Endothelial cell of umbilical vein (primary cell): ENCODE measurements around the gene PARD3B. TPM values are rescaled to one million over a fixed set of nuclear protein-coding genes. Genes with fewer than 3 reads are reported as not detected.

Experiments used
- BruUV-seq: library from RNA; stranded (reverse); fragments of 400-500 nt; replicated peaks from 2 replicates; lab custom pipeline; 2021; lab: Mats Ljungman, UMichigan
- CTCF ChIA-PET: fragments of 300-600, 350-600 bp; sonication (Branson Sonifier 250); formaldehyde crosslinking; loops from one replicate; lab custom pipeline; 2021; ENCODE audit warnings: antibody characterized with exemption, inconsistent platforms; lab: Charles Lee
- POLR2A ChIA-PET: fragments of 300-600, 350-600 bp; sonication (Branson Sonifier 250); formaldehyde crosslinking; loops from one replicate; lab custom pipeline; 2021; ENCODE audit warnings: antibody characterized with exemption, inconsistent platforms; lab: Charles Lee
- DNase-seq: peaks from one replicate; pipeline ENCODE4 v3.0.0-alpha.2; 2011; ENCODE audit warnings: low read depth, low spot score
- FAIRE-seq: peaks from 2 replicates; lab custom pipeline; 2011; peaks lifted over from hg19 to GRCh38; lab: Jason Lieb, UNC
- H2AFZ ChIP-seq: 2 replicates; pipeline ENCODE4 v1.6.0; 2012; ENCODE audit warnings: low read depth, low read length, control low read depth, inconsistent platforms
- H3K27ac ChIP-seq: 2 replicates; pipeline ENCODE4 v1.5.1; 2011; ENCODE audit warnings: low read depth, mild to moderate bottlenecking, control low read depth, low read length, moderate library complexity; ENCODE audit not compliant: insufficient read depth
- H3K27me3 ChIP-seq, 2 experiments: 2 replicates each; pipeline versions ENCODE4 v1.6.0 to v1.6.1; 2011; ENCODE audit warnings: low read length in 2 of 2, mixed read lengths in 1 of 2; ENCODE audit not compliant: control insufficient read depth in 2 of 2, insufficient read depth in 2 of 2
- H3K36me3 ChIP-seq, 2 experiments: 2 replicates in 1 of 2; 3 replicates in 1 of 2; pipeline ENCODE4 v1.5.1; 2011; ENCODE audit warnings: low read length in 2 of 2, mild to moderate bottlenecking in 1 of 2, moderate library complexity in 1 of 2; ENCODE audit not compliant: control insufficient read depth in 2 of 2, insufficient read depth in 2 of 2; ENCODE audit errors: extremely low read depth in 1 of 2
- H3K4me1 ChIP-seq: 3 replicates; pipeline ENCODE4 v1.5.1; 2011; ENCODE audit warnings: mild to moderate bottlenecking, low read length; ENCODE audit not compliant: control insufficient read depth, insufficient read depth; ENCODE audit errors: extremely low read depth
- H3K4me2 ChIP-seq: 2 replicates; pipeline ENCODE4 v1.6.1; 2011; ENCODE audit warnings: low read length, control low read depth, mixed read lengths; ENCODE audit not compliant: insufficient read depth
- H3K4me3 ChIP-seq, 3 experiments: fragments of 200-600 bp in 1 of 3; sonication (generic), shearing (Covaris generic) in 1 of 3; replicated peaks in 1 of 3; 2 replicates each; pipeline ENCODE4 v1.5.1; 2011 to 2016; ENCODE audit warnings: control low read depth in 3 of 3, low read length in 3 of 3, mild to moderate bottlenecking in 2 of 3, inconsistent platforms in 1 of 3, low read depth in 1 of 3, moderate library complexity in 1 of 3; ENCODE audit not compliant: insufficient read depth in 1 of 3
- H3K79me2 ChIP-seq: 2 replicates; pipeline ENCODE4 v1.6.0; 2012; ENCODE audit warnings: low read length, inconsistent platforms; ENCODE audit not compliant: control insufficient read depth, insufficient read depth
- H3K9ac ChIP-seq: replicated peaks from 2 replicates; pipeline ENCODE3; 2011; ENCODE audit warnings: low read length, control low read depth; ENCODE audit not compliant: insufficient read depth; ENCODE audit errors: extremely low read depth
- H3K9me1 ChIP-seq: replicated peaks from 3 replicates; pipeline ENCODE4 v1.6.0; 2011; ENCODE audit warnings: mild to moderate bottlenecking, low read length; ENCODE audit not compliant: control insufficient read depth, insufficient read depth; ENCODE audit errors: extremely low read depth
- H3K9me3 ChIP-seq: replicated peaks from 2 replicates; pipeline ENCODE4 v1.5.1; 2012; ENCODE audit warnings: low read length, inconsistent platforms; ENCODE audit not compliant: control insufficient read depth, insufficient read depth
- H4K20me1 ChIP-seq: replicated peaks from 2 replicates; pipeline ENCODE3; 2011; ENCODE audit warnings: mild to moderate bottlenecking, low read length; ENCODE audit not compliant: control insufficient read depth, insufficient read depth; ENCODE audit errors: extremely low read depth
- CTCF ChIP-seq, 2 donors: IDR thresholded peaks; 1 replicate in 1 of 2; 2 replicates in 1 of 2; pipeline ENCODE4 v1.5.1; 2011; ENCODE audit warnings: low read length in 2 of 2, mild to moderate bottlenecking in 2 of 2, moderate library complexity in 2 of 2, control low read depth in 1 of 2, inconsistent platforms in 1 of 2, low read depth in 1 of 2; ENCODE audit not compliant: insufficient read depth in 1 of 2; ENCODE audit errors: extremely low read depth in 1 of 2
- EZH2 ChIP-seq: IDR thresholded peaks from 2 replicates; pipeline ENCODE4 v1.6.1; 2012; ENCODE audit warnings: borderline replicate concordance, low read depth, mild to moderate bottlenecking, moderate library complexity, low read length, inconsistent platforms; ENCODE audit not compliant: severe bottlenecking
- FOS ChIP-seq: IDR thresholded peaks from 2 replicates; pipeline ENCODE4 v1.6.1; 2011; ENCODE audit warnings: mild to moderate bottlenecking, low read length, moderate library complexity, borderline replicate concordance; ENCODE audit not compliant: insufficient read depth
- GATA2 ChIP-seq: IDR thresholded peaks from 2 replicates; pipeline ENCODE4 v1.7.0; 2011; ENCODE audit warnings: low read depth, mild to moderate bottlenecking, moderate library complexity, mixed read lengths, low read length; ENCODE audit not compliant: insufficient read length, insufficient read depth
- JUN ChIP-seq: IDR thresholded peaks from 2 replicates; pipeline ENCODE4 v1.6.1; 2011; ENCODE audit warnings: borderline replicate concordance, low read depth; ENCODE audit not compliant: insufficient read length, insufficient read depth
- MAX ChIP-seq: IDR thresholded peaks from 2 replicates; pipeline ENCODE4 v1.6.1; 2011; ENCODE audit not compliant: insufficient read depth, insufficient read length
- POLR2A ChIP-seq: IDR thresholded peaks from 2 replicates; pipeline ENCODE4 v1.6.1; 2012; ENCODE audit warnings: low read depth, mild to moderate bottlenecking, control low read depth, low read length
- dilution Hi-C: fragments of 300-500 bp; cut with MboI; formaldehyde crosslinking; loops from one replicate; pipeline ENCODE4 v1.15.0; 2019; ENCODE audit warnings: low sequenced_read_pairs; ENCODE audit not compliant: extremely low pct_ligation_motif_present
- intact Hi-C: fragments of 100-400 bp; cut with micrococcal nuclease; formaldehyde crosslinking; loops from one replicate; pipeline ENCODE4 v1.10.0; 2022
- polyA plus RNA-seq, 4 experiments: library from polyadenylated mRNA; depleted of rRNA in 3 of 4; stranded (reverse) in 3 of 4; unstranded in 1 of 4; fragments of >200 nt; gene quantifications; 2 replicates each; pipeline versions ENCODE4 v1.2.1 to v1.2.3, GENCODE V29; 2011 to 2012; ENCODE audit warnings: missing spikeins in 1 of 4
- total RNA-seq: library from RNA; stranded (reverse); gene quantifications from 2 replicates; pipeline ENCODE4 v1.2.3, GENCODE V29; 2021

The PARD3B gene
- total and polyA plus RNA-seq, 2 donors (not counting 3 experiments of a cell fraction or from before 2014, with no cell fraction given), result 2.2 to 30.9 TPM

DNA sequence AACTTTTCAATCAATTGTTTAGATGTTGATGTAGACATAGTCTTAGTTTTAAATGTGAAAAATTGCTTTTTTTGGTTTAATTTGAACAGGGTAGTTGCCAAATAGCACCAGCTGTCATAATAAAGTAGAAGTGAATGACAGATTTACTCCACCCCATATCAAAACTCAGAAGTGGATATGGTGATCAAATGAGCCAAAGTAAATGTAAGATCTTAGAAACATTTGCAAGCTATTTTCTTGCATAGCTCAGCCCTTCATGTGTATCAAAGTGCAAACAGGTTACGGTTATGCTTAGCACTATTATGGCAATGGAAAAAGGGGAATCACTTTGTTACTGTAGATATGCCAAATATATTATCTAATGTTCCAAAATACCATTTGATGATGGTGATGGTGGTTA, 596.1 kb downstream of the PARD3B start:
- Histone ChIP-seq H2AFZ (no peak overlapping the region), H3K4me1 (peaks cover 16% of the 10 kb centered on the region), H3K27ac (no peak overlapping the region), H3K36me3 (no peaks in the 10 kb centered on the region), H3K4me2 (no peak overlapping the region), H3K9ac (no peak overlapping the region), H3K4me3 (no peak overlapping the region), H3K9me3 (no peaks in the 10 kb centered on the region), H4K20me1 (no peaks in the 10 kb centered on the region), H3K27me3 (no peaks in the 10 kb centered on the region), H3K79me2 (no peaks in the 10 kb centered on the region), H3K9me1 (no peaks in the 10 kb centered on the region)
- POLR2A ChIA-PET, result no interaction called here
- TF ChIP-seq GATA2 (no peak), MAX (no peak), JUN (no peak), EZH2 (no peak), POLR2A (no peak)
- FAIRE-seq, result no peak
- dilution Hi-C loops (no loop called here), intact Hi-C loops (loop anchor here (2.0 kb wide), 1 partner anchor 1031 kb away; no protein-coding TSS in a partner anchor)
- CTCF ChIA-PET, result interaction anchor here (1.2 to 1.3 kb wide), 2 partner anchors 11 to 534 kb away, joined by 3 to 4 read pairs; no protein-coding TSS in a partner anchor
- BruUV-seq, result no TSS peak
- DNase-seq, result peak; percentile 91

GRCh38 chr2:205145888-205146287, 600.6 kb downstream of the PARD3B start:
- H4K20me1 ChIP-seq, result no peaks in the 10 kb centered on the region
- POLR2A ChIA-PET, result no interaction called here
- H3K36me3 ChIP-seq, result no peaks in the 10 kb centered on the region
- no peak overlapping the region for H3K4me2 ChIP-seq
- FAIRE-seq (no peak), DNase-seq (no peak)
- no peaks in the 10 kb centered on the region for H3K9me3 ChIP-seq
- no peak for TF ChIP-seq GATA2
- no peak for TF ChIP-seq CTCF (IDR thresholded peaks at IDR 0.05; ENCODE audit: extremely low read depth in 1 of 2, insufficient read depth in 1 of 2, low read depth in 1 of 2, low read length in 2 of 2)
- TF ChIP-seq EZH2, result no peak
- TF ChIP-seq FOS, result no peak
- no peak overlapping the region for H2AFZ ChIP-seq
- CTCF ChIA-PET, result no interaction called here
- no peak overlapping the region for H3K4me3 ChIP-seq
- no peaks in the 10 kb centered on the region for H3K9me1 ChIP-seq
- H3K27me3 ChIP-seq, result no peaks in the 10 kb centered on the region
- no TSS peak for BruUV-seq
- intact Hi-C loops, result no loop called here
- no peak overlapping the region for H3K27ac ChIP-seq
- peaks cover 2% of the 10 kb centered on the region for H3K4me1 ChIP-seq
- no peaks in the 10 kb centered on the region for H3K79me2 ChIP-seq
- no peak overlapping the region for H3K9ac ChIP-seq
- dilution Hi-C loops, result no loop called here
